Stimulated activated naive CD8-positive, alpha-beta T cell treated with anti-CD3 and anti-CD28 coated beads, Interleukin-15, Interleukin-2, amounts not matched to agents 100 U/mL and 50 U/mL, for 24 hours (primary cell): ENCODE measurements around the gene ZC2HC1C.

ENCODE experiments used
- ATAC-seq: fragments of 150-1000 bp; cut with Tn5 transposase; one replicate; pipeline ENCODE4 v1.10.0; 2021
- DNase-seq: peaks from one replicate; pipeline ENCODE4 v3.0.0; 2021

ZC2HC1C gene

DNA sequence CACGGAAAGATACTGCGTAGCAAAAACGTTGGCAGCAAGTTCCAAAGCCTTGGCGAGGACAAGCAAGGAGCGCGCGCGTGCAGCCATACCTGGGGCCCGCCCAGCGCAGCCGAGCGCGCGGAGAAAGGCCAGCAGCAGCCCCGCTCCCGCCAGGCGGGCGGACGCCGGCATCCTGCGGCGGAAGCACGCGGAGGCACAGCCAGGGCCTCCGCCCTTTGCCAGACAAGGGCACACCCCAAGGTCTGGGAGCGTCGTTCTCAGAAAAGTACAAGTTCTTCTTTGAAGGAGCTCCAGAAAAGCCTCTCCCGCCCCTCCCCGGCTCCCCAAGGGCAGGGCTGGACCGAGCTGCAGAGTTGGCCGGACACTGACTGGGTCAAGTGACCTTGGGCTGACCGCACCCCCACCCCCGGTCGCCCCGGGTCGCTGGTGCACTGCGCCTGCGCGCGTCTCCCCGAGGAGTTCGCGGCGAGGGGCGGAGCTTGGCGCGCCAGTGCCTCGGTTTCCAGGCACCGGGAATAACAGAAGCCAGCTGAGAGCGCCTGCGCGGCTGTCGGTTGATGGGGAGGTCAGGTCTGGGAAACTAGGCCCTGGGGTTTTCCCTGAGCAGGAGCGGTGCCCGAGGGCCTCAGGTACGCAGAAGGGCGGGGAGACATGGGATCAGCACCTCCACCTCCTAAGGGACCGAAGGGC lies at the start of gene ZC2HC1C:
Gene ZC2HC1C (plus strand): TSS at position 521 of the 690 bp plus-strand sequence. CDS start 933 bp downstream, outside the sequence.
- ATAC-seq: peak; percentile 92
- peak; percentile 84 for DNase-seq

GRCh38 chr14:75022655-75023054 lies 46.8 kb upstream of the ZC2HC1C start:
- no peak for DNase-seq

GRCh38 chr14:75023108-75023507 lies 46.3 kb upstream of the ZC2HC1C start:
- no peak for ATAC-seq
- no peak for DNase-seq

More at GRCh38 chr14:75022655-75023054, 46.8 kb upstream of the ZC2HC1C start:
- no peak for ATAC-seq

DNA sequence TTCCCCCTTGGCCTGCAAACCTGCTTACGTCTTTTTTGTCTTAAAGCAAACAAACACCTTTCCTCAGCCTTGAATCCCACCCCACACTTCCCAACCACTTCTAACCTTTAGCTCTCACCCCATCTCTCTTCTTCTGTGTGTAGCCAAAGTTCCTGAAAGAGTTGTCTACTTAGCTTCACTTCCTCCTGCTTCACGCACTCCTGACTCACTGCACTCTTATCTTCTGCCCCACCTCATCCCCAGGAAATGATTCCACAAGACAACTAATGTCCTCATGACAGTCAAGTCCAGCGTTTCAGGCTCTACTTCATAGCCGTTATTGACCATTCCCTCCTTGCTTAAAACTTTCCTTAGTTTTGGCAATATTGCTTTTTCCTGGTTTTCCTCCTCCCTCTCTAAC lies 44.4 kb upstream of the ZC2HC1C start:
- ATAC-seq: no peak
- no peak for DNase-seq

- DNase-seq (no peak), ATAC-seq (no peak)
These were observed 43.6 kb upstream of the ZC2HC1C start for GRCh38 chr14:75025876-75026275.

DNA sequence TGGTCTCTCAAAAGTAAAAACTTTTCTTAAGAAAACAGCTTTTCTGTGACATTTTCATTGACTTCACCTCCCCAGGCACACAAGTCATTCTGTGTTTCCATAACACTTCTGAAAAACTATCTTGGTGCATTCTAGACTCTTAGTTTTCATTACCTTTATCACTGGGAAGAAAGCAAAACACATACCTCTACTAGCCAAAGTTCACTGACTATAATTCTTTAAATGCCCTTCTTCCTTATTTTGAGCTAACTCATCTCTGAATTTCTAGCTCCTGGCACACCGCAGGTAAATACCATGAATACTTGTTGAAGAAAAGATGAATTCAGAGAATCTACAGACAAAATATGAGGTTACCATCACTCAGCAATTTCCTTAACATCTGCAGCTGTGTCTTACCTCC lies 39.3 kb upstream of the ZC2HC1C start:
- DNase-seq (no peak), ATAC-seq (no peak)

DNA sequence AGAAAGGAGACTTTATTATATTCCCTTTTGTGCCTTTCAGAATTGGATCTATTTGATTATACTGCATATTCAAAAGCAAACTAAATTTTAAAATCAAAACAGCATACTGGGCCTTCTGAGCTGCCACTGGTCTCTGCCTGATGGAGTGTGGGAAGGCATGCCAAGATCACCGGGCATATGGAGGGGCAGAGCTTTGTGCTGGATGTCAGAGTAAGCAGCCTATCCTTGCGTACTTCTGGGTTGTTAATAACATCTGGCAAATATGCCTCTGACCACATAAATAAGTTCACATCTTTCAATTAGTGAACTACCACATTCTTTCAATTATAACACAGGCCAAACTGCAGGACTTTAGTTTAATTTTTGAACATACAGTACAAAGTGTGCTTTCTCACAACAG lies 36.5 kb upstream of the ZC2HC1C start:
- no peak for DNase-seq
- no peak for ATAC-seq

DNA sequence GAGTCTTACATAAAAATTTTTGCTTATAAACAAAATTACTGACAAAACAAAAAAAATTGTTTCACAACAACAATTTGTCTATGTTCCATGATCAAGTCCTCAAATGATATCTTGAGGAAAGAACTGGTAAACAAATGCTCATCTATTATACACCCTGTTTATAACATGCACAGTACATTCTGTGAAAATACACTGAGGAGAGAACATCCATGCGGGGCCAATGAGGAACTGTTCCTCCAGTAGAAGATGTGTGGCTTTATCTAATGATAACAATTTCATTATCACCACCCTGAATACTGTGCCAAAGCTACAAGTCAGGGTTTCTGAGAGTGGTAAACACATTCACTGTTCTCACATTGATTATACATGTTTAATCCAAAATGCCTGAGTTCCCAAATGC lies 28.9 kb upstream of the ZC2HC1C start:
- DNase-seq: no peak
- ATAC-seq: no peak

DNA sequence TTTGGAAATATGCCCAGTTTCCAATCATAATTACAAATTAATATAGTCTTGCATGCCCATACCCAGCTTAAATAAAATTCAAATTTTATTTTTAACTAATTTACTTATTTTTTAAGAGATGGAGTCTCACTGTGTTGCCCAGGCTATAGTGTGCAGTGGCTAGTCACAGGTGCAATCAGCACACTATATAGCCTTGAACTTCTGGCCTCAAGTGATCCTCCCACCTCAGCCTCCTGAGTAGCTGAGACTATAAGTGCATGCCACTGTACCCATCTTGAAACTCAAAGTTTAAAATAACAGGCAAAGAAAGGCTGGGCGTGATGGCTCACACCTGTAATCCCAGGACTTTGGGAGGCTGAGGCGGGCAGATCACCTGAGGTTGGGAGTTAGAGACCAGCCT lies 28.5 kb upstream of the ZC2HC1C start:
- ATAC-seq (no peak), DNase-seq (no peak)

- no peak for ATAC-seq
These were observed 27.8 kb upstream of the ZC2HC1C start for GRCh38 chr14:75041613-75042012.

GRCh38 chr14:75042035-75042434 lies 27.4 kb upstream of the ZC2HC1C start:
- ATAC-seq: no peak
- no peak for DNase-seq

More at GRCh38 chr14:75041613-75042012, 27.8 kb upstream of the ZC2HC1C start:
- DNase-seq: no peak

- DNase-seq (no peak), ATAC-seq (no peak)
These were observed 25.1 kb upstream of the ZC2HC1C start for GRCh38 chr14:75044322-75044721.

- DNase-seq (no peak), ATAC-seq (no peak)
These were observed 24.7 kb upstream of the ZC2HC1C start for GRCh38 chr14:75044752-75045151.

DNA sequence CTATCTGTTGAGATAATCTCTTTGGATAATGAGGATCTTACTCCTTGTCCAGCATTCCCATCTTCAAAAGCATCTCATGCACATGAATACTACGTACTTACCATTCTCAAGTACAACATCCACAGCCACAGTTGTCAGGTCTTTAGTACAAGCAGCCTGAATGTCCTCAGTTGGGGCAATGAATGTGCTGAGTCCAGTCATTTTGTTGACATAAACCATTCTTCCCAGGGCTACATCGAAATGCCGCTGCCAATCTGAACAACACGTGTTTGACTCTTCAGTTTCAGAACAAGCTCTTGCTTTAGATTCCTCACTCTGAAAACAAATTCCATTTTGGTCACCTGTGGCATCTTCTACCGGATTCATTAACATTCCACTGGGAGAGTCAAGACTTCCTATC lies 23.2 kb upstream of the ZC2HC1C start:
- no peak for DNase-seq
- no peak for ATAC-seq

DNA sequence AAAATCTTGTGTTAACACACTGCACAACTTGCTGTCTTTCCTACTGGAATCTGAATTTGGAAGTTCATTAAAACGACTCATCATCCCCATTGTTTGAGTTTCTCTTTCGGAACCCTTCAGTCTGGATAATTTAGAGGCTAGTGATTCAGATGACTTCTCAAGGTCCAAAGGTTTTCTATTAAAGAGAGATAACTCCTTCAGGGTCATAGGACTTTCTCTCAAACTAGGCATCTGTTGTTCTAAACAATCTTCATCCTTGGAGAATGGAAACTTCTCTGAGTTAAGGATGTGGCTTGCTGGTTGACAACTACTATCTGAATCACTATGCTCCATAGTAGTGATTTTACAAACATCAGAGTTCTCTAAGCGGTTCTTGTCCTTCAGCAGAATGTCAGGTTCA lies 22.5 kb upstream of the ZC2HC1C start:
- ATAC-seq: peak; percentile 78
- DNase-seq: no peak

DNA sequence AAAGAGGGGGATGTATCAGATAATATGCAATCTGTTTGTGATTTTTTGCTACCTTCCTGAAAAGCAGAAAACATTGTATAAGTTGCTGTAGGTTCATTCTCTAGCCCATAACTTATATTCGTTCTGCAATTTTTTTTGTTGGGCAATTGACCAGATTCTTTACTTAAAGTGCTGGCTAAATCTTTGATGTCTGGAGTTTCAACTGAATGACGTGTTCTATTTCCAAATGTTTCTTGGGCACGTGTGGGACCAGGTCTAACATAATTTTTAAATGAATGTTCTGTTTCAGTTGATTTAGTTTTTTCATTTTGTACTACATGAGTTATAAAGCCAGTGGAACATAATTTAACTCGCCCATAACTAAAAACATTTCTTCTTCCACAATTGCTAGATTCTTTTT lies 21.9 kb upstream of the ZC2HC1C start:
- ATAC-seq (no peak), DNase-seq (no peak)

DNA sequence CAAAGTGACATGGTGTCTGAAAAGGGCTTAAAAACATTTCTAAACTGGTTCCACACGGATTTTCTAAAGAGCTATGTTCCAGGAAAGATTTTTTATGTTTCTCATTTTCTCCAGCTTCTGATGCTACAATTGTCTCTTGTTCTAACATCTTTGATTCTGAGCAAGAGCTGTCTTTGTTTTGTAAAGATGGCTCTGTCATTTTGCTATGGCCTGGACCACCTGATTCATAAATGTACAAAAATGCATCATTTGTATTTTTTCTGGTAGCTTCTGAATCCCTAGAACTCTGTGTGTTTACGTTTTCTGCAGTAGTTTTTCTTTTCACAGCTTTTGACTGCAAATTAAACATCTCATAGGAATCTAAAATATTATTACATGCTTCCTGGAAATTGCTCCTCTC lies 21.3 kb upstream of the ZC2HC1C start:
- no peak for DNase-seq
- ATAC-seq: no peak

DNA sequence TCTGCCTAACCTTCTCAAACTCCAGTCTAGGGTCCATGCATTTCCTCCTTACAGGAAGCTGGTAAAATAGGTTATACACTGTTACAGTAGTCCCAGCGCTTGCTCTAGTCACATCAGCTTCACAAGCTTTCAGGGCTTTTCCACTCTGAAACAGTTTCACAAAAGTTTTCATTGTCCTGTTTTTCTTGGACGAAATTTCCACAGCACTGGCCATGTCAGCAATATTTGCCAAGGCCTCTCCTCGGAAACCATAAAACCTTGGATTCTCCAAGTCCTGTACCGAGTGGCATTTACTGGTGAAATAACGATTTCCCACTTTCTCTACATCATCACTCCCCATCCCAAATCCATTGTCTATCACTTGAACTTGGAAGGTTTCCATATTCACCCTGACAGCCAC lies 20.3 kb upstream of the ZC2HC1C start:
- DNase-seq (no peak), ATAC-seq (no peak)

- no peak for ATAC-seq
- no peak for DNase-seq
These were observed 19.7 kb upstream of the ZC2HC1C start for GRCh38 chr14:75049731-75050201.

DNA sequence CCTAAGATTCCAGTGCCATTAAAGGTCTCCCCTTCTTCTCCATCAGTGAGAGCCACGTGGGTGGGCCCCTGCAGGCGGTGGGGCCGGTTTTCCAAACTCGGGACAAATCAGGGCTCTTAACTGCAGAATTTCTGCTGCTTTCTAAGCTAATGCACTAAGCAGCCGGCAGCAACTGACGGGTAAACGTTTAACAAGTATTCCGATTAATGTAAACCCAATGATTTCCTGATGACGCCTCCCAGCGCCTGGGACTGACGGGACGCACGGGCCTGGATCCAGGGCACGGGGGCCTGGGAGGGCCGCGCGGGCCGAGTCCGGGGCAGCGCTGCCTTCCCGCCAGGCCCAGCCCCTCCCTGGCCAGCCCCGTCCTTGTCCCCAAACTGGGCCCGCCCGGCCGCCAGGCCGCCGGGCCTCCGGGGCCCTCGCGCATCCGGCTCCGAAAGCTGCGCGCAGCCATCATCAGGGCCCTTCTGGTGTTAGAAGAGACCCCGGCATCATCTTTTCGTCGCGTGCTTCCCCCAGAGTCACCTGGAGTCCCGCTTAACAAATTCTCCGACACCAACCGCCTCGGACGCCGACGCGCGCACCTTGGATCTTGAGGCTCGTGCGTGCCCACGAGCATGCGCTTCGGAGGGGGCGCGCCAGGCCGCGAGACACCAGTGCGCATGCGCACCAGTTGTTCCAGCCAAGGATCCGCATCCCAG lies 18.4 kb upstream of the ZC2HC1C start, which contains the start of gene MLH3:
Gene MLH3 (minus strand): TSS at position 616 of the 704 bp plus-strand sequence. CDS start 1,812 bp downstream, outside the sequence.
- DNase-seq (peak; percentile 84), ATAC-seq (peak; percentile 52)

GRCh38 chr14:75051556-75051899 lies 17.9 kb upstream of the ZC2HC1C start:
- no peak for DNase-seq
- no peak for ATAC-seq

- ATAC-seq: no peak
- no peak for DNase-seq
These were observed 15.8 kb upstream of the ZC2HC1C start for GRCh38 chr14:75053396-75054291.

- ATAC-seq (no peak), DNase-seq (no peak)
These were observed 15.0 kb upstream of the ZC2HC1C start for GRCh38 chr14:75054421-75054820.
